Neural cell (in vitro differentiated cells): Measurements from ENCODE around the gene PHTF2. TPM values are rescaled to one million over a fixed set of nuclear protein-coding genes. Genes with fewer than 3 reads are reported as not detected.

Experiments
- H2AFZ ChIP-seq: fragments of 200-600, 300-800 bp; sonication (generic), shearing (Covaris generic); 2 replicates; pipeline ENCODE4 v1.6.0; 2014; ENCODE audit warnings: low read depth, mild to moderate bottlenecking, antibody characterized with exemption, low read length, moderate library complexity
- H3F3A ChIP-seq: fragments of 200-600 bp; shearing (Covaris generic); 2 replicates; pipeline ENCODE4 v1.6.1; 2016; ENCODE audit warnings: mild to moderate bottlenecking, moderate library complexity, mixed read lengths, antibody characterized with exemption, low read length; ENCODE audit not compliant: insufficient read depth, poor library complexity, severe bottlenecking
- H3K27ac ChIP-seq: fragments of 200-600, 300-800 bp; sonication (generic), shearing (Covaris generic); 2 replicates; pipeline ENCODE4 v1.5.1; 2014; ENCODE audit warnings: mild to moderate bottlenecking, low read length, moderate library complexity
- H3K27me3 ChIP-seq: fragments of 300-800, 200-600 bp; sonication (generic), shearing (Covaris generic); 2 replicates; pipeline ENCODE4 v1.6.0; 2014; ENCODE audit warnings: mild to moderate bottlenecking, low read depth, low read length, moderate library complexity; ENCODE audit not compliant: insufficient read depth
- H3K36me3 ChIP-seq: fragments of 300-800, 200-600 bp; sonication (generic), shearing (Covaris generic); 2 replicates; pipeline ENCODE4 v1.5.1; 2014; ENCODE audit warnings: mild to moderate bottlenecking, antibody characterized with exemption, low read length, moderate library complexity; ENCODE audit not compliant: insufficient read depth
- H3K4me2 ChIP-seq: fragments of 300-800, 200-600 bp; sonication (generic), shearing (Covaris generic); 2 replicates; pipeline ENCODE4 v1.6.0; 2014; ENCODE audit warnings: mild to moderate bottlenecking, low read length
- H3K4me3 ChIP-seq: fragments of 300-800, 200-600 bp; sonication (generic), shearing (Covaris generic); 2 replicates; pipeline ENCODE4 v1.5.1; 2014; ENCODE audit warnings: mild to moderate bottlenecking, low read length, moderate library complexity
- H3K79me2 ChIP-seq: fragments of 200-600 bp; shearing (Covaris generic); replicated peaks from 2 replicates; pipeline ENCODE4 v1.6.0; 2014; ENCODE audit warnings: mild to moderate bottlenecking, low read length, moderate library complexity; ENCODE audit not compliant: insufficient read depth
- H3K9ac ChIP-seq: fragments of 300-800, 200-600 bp; sonication (generic), shearing (Covaris generic); 2 replicates; pipeline ENCODE4 v1.6.1; 2016; ENCODE audit warnings: mild to moderate bottlenecking, low read length, mixed read lengths
- H3K9me2 ChIP-seq: fragments of 200-600 bp; shearing (Covaris generic); 2 replicates; pipeline ENCODE4 v1.6.1; 2016; ENCODE audit warnings: mild to moderate bottlenecking, low read length, mixed read lengths; ENCODE audit not compliant: insufficient read depth
- H3K9me3 ChIP-seq: fragments of 200-600, 300-800 bp; sonication (generic), shearing (Covaris generic); 2 replicates; pipeline ENCODE4 v1.6.1; 2016; ENCODE audit warnings: mild to moderate bottlenecking, mixed run types, low read length, moderate library complexity, mixed read lengths
- H4K20me1 ChIP-seq: fragments of 200-600 bp; shearing (Covaris generic); 2 replicates; pipeline ENCODE4 v1.6.1; 2016; ENCODE audit warnings: mild to moderate bottlenecking, mixed run types; ENCODE audit not compliant: insufficient read depth
- CTCF ChIP-seq: fragments of 450-650 bp; IDR thresholded peaks from 2 replicates; pipeline ENCODE4 v1.5.1; 2014; ENCODE audit warnings: antibody characterized with exemption, mild to moderate bottlenecking, moderate library complexity; ENCODE audit not compliant: poor library complexity, severe bottlenecking
- EP300 ChIP-seq: fragments of 450-650 bp; conservative IDR thresholded peaks from 2 replicates; pipeline ENCODE4 v1.6.1; 2014; ENCODE audit warnings: antibody characterized with exemption, mild to moderate bottlenecking, moderate library complexity; ENCODE audit not compliant: poor library complexity, severe bottlenecking
- EZH2 ChIP-seq: fragments of 200-600, 300-800 bp; shearing (Covaris generic), sonication (generic); IDR thresholded peaks from 2 replicates; pipeline ENCODE4 v1.6.1; 2014; ENCODE audit warnings: antibody characterized with exemption, low read length, borderline replicate concordance, mild to moderate bottlenecking; ENCODE audit not compliant: insufficient read depth, poor library complexity, severe bottlenecking
- MXI1 ChIP-seq: fragments of 450-650 bp; conservative IDR thresholded peaks from 2 replicates; pipeline ENCODE4 v1.6.1; 2014; ENCODE audit warnings: antibody characterized with exemption, mild to moderate bottlenecking; ENCODE audit not compliant: poor library complexity, severe bottlenecking
- POLR2AphosphoS5 ChIP-seq: IDR thresholded peaks from 2 replicates; pipeline ENCODE4 v1.6.1; 2012
- RAD21 ChIP-seq: fragments of 450-650 bp; conservative IDR thresholded peaks from 2 replicates; pipeline ENCODE4 v1.6.1; 2014; ENCODE audit warnings: antibody characterized with exemption, mild to moderate bottlenecking, moderate library complexity
- REST ChIP-seq: IDR thresholded peaks from 2 replicates; pipeline ENCODE4 v1.6.1; 2012; ENCODE audit warnings: borderline replicate concordance
- SMC3 ChIP-seq: fragments of 450-650 bp; conservative IDR thresholded peaks from 2 replicates; pipeline ENCODE4 v1.6.1; 2014; ENCODE audit warnings: antibody characterized with exemption, mild to moderate bottlenecking, moderate library complexity; ENCODE audit not compliant: poor library complexity
- TAF1 ChIP-seq: IDR thresholded peaks from 2 replicates; pipeline ENCODE4 v1.6.1; 2012; ENCODE audit warnings: low read depth
- polyA plus RNA-seq: library from polyadenylated mRNA; depleted of rRNA; stranded (reverse); fragments of >200 nt; gene quantifications from 2 replicates; pipeline ENCODE4 v1.2.3, GENCODE V29; 2014

The PHTF2 gene
- polyA plus RNA-seq, 1 donor from 2014 or later: 34.4 TPM

DNA sequence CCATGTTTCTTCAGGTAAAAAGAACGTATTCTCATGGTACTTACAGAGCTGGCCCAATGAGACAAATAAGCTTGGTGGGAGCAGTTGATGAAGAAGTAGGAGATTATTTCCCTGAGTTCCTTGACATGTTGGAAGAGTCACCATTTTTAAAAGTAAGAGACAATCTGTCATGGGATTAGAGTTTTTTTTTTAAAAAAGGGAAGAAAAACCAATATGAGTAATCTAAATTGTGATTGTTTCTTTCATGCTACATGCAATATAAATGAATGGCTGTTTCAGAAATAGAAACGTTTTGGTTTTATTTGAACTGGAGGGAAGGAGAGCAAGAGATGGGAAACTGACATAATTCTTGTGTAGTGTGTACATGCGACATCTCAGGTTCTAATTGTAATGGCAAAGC, 33.1 kb upstream of the PHTF2 start:
- Histone ChIP-seq H3K9me2 (no peaks in the 10 kb centered on the region), H4K20me1 (no peaks in the 10 kb centered on the region), H3K4me3 (no peak overlapping the region), H3K27me3 (no peaks in the 10 kb centered on the region), H3K36me3 (peaks cover 6% of the 10 kb centered on the region), H3K27ac (no peak overlapping the region), H3F3A (no peaks in the 10 kb centered on the region), H3K9me3 (no peaks in the 10 kb centered on the region), H3K9ac (no peak overlapping the region), H2AFZ (no peak overlapping the region), H3K4me2 (no peak overlapping the region), H3K79me2 (peaks cover 15% of the 10 kb centered on the region)
- TF ChIP-seq REST: no peak
- TF ChIP-seq RAD21: no peak
- TF ChIP-seq EP300: no peak
- TF ChIP-seq EZH2: no peak
- no peak for TF ChIP-seq TAF1
- TF ChIP-seq MXI1: no peak
- no peak for TF ChIP-seq CTCF
- TF ChIP-seq POLR2AphosphoS5: no peak
- TF ChIP-seq SMC3: no peak

- H3K79me2 ChIP-seq: peaks cover 15% of the 10 kb centered on the region
- H3K4me3 ChIP-seq: no peak overlapping the region
- H3K36me3 ChIP-seq: peaks cover 6% of the 10 kb centered on the region
- TF ChIP-seq RAD21 (no peak), CTCF (no peak), SMC3 (no peak), EP300 (no peak), EZH2 (no peak), REST (no peak), POLR2AphosphoS5 (no peak), TAF1 (no peak)
- no peaks in the 10 kb centered on the region for H3K9me2 ChIP-seq
- H3K27ac ChIP-seq: no peak overlapping the region
- no peaks in the 10 kb centered on the region for H3K9me3 ChIP-seq
- no peak overlapping the region for H2AFZ ChIP-seq
- no peak overlapping the region for H3K9ac ChIP-seq
- H4K20me1 ChIP-seq: no peaks in the 10 kb centered on the region
- no peaks in the 10 kb centered on the region for H3F3A ChIP-seq
- no peak overlapping the region for H3K4me2 ChIP-seq
- no peaks in the 10 kb centered on the region for H3K27me3 ChIP-seq
These were observed 32.4 kb upstream of the PHTF2 start for GRCh38 chr7:77765906-77766800.
